ENCODE results near the gene IAH1. TPM values are rescaled to one million over a fixed set of nuclear protein-coding genes. Genes with fewer than 3 reads are reported as not detected.
"Not testable (repeated sequence)": the region's sequence is repeated elsewhere in the genome, so short reads cannot be mapped to it uniquely, and the experiment has no call there.

Gene IAH1
- polyA plus RNA-seq, 5 donors = 49.1 to 60.6 (median 55.2) TPM

DNA sequence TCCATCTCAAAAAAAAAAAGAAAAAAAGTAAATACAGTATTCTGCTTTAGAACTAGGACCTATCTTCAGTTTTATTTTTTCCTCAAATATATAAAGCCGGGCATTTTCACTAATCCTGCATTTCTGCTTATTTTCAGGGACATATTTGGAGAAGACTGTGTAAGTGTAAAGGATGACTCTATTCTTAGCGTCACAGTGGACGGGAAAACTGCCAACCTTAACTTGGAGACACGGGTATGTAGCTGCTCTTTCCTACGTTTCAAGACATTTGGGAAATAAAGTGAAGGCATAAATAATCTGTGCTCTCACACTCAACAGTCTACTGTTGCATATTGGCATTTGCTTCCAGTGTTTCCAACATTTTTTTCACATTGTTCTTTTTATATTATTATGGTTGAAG, 3.1 kb upstream of the IAH1 start:
- no peak for DNase-seq

DNA sequence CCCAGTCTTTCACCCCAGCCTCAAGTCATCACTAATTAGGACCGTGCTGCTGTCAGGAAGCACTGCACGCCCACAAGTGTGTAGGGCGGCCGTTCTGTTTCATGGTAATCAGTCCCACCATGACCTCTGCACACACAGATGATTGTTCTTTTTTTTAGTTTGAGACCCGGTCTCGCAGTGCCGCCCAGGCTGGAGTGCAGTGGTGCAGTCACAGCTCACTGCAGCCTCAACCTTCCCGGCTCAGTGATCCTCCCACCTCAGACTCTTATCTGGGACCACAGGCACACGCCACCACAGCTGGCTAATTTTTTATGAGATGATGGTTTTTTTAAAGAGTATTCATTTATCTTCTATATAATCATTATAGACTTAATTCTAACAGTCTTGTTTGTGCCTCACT, 1.8 kb upstream of the IAH1 start:
- DNase-seq = no peak

DNA sequence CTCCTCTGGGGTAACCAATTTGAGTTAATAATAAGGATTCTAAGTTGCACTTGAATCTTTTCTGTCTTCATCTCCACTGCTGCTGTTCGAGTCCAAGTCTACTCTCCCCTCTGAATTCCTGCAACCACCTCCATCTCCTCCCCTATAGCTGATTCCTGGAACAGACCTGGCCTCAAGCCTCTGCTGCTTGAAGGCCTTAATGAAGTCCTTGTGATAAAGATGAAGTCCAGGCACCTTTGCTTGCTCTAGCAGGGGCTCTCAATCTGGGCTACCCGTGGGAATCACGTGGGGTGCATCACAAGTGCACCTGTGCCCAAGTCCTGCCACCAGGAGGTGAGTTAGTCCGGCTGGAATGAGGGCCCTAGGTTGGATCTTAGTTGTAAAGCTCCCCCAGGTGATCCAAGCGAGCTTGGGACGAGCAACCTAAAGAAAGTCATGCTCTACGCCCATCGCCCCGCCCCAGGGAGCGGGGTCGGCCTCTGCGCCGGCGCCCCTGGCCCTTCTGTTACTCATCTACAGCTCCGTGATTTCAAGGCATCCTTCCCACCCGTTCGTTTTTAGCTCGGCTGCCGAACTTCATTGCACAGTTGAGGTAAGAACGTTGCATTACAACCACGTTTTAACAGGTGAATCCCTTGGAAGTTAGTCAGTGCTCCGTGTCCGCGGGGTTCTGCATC, 905 bp upstream of the IAH1 start:
- peak; percentile 2 to 10 for DNase-seq

DNA sequence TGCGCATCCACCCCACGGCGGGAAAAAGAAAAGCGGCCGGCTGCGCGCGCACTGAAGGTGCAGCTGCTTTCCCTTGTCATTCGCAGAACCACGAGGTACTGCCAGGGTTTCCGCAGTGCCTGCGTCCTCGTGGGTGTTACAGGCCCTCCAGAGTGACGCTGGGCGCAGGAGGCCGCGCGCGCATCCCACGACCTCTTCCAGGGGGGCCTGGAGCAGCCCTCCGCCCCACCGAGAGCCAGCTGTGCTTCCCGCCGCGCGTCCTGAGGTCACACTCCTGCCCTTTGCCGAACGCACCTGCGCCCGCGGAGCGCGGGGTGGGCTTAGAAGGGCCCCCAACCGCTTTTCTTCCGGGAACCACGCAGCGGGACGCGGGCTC, 378 bp upstream of the IAH1 start:
- DNase-seq = peak in 1 of 2 donors; percentile 11

DNA sequence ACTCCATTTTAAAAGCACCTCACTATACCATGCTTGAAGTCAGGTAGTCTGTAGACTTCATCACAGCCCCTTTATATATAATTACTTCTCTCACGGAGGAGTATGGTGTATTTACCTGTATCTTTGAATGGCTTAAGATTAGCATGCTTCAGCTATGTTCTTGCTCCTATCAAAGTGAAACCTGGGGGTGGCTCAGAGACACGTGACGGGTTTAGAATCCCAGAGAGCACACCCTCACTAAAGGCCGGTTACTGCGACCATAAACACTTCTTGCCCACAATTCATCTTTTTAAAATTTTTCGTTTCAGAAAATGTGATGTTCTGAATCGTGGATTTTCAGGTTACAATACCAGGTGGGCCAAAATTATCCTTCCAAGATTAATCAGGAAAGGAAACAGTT, 3.6 kb downstream of the IAH1 start:
- DNase-seq = no peak

DNA sequence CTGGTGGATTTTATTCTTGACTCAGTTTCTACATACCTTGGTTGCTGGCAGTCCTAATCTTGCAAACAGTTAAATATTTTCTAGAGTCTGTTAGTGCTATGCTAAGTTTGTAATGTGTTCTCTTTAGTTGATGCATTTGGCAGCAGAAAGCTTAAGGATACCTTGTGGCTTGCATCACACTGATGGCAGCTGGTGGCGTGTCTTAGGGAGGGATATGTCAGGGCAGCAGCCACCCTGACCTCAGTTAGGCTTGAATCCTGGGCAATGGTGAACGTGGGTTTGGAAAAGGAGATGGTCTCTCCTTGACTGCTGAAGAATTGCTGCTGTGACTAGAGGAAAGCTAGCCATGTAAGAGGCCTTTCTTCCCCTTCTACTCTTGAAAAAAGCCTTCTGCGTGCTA, 4.2 kb downstream of the IAH1 start:
- DNase-seq = no peak

DNA sequence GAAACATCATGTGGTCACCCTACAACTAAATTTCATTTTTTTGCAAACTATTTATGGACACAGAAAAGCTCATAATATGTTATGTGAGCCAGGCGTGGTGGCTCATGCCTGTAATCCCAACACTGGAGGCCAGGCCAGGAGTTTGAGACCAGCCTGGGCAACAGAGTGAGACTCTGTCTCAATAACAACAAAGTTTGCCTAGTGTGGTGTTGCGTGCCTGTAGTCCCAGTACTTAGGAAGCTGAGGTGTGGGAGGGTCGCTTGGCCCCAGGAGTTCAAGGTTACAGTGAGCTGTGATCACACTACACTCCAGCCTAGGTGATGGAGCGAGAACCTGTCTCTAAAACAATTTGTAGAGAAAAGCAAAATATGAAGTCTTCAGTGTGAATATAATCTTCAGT, 5.8 kb downstream of the IAH1 start:
- DNase-seq = no peak

DNA sequence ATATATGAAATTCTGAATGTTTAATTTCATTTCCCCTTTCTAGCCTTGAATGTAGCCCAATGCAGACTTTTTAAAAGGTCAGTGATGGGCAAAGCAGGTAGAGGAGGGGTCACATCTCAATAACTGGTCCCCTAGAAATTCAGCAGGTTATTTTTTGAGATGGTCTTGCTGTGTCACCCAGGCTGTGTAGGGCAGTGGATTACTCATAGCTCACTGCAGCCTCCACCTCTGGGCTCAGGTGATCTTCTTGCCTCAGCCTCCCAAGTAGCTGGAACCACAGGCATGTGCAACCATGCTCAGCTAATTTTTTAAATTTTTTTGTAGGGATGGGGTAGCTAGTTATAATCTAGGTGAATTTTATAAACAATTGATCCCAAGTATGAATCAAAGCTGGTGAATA, 8.8 kb downstream of the IAH1 start:
- DNase-seq = no peak

DNA sequence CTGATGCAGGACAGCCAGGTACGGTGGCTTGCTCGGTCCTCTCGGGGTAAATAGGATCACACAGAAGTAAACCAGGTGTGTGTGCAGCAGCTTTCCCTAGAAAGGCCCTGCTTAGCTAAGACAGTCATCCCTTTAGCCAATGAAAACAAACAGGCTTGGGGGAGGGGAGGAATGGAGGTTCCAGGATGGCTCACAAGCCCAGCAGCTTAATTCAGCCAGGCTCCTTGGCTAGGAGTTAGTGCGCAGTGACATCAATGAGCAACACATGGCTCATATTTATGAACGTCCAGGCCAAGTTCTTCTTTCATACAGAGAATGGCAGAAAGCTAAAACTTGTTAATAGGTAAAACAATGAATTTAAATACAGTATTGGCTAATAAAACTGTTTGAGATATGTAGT, 10.2 kb downstream of the IAH1 start:
- DNase-seq = no peak

DNA sequence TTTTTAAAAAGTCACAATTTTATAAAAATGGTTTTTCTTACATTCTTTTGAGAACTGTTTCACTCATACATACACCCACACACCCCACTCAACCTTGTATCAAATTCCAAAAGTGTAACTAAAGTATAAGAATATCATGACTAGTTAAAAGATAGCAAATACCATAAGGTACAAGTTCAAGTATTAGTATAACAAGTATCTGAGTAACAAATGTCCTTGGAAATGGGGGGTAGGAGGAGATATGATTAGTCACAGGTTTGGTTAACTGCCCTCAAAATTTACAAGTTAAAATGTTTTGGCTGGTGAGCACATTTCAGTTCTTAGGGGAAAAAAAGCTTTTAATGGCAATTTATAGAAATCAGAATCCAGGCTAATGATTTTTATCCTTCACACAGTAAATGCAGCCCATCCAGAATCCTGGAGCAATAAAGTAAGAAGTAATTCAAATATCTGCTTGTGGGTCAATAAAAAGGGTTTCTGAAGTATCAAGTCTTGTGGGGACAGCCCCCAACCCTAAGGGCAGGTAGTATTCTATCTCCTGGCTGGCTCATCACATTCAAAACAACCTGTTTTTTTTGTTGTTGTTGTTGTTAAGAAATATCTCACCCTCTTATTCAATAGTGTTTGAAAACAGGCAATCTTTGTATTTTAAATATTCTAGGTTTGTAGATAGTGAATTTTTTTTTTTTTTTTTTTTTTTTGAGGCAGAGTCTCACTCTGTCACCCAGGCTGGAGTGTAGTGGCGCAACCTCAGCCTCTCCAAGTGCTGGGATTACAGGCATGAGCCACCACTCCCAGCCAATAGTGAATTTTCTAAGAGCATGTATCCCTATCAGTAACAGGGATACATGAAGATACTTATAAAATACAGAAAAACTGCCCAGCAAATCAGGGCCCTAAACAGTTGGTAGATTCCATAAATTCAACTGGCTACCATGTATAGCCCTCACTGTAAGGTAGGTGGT, 14.5 kb downstream of the IAH1 start:
- DNase-seq = no peak

DNA sequence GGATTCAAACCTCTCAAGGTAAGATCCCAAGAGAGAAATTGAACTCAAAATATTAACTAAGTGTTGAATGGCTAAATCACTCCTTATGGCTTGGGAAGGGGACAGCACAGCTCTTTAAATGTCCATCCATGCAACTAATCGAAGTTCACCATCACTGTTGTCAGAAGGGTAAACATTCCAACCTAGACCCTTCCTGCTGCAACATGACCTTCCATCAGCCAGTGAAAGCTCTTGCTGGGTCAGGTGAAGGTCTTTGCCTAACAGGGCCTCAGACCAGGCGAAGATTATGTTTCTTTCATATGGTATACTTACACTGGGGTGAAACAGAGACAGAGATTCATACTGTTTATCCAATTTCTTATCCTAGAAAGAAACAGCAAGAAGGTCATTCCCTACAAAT, 16.4 kb downstream of the IAH1 start:
- DNase-seq = no peak

DNA sequence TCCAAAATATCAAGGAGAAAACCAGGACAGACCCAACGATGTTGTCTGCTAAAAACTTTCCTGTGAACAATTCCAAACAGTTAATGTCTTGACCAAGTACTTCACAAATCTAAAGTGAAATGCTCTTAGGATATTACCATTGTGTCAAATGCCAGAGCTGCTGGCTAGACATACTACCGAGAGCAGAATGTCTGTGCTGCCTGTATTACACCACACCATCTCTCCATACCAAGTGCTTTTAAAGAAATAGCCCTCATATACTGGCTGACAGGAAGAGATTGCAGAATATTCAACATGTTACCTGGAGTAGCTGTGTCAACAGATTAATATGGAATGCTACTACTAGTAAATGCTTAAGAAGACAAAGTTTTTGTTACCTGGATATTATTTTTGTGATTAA, 18.6 kb downstream of the IAH1 start:
- DNase-seq = no peak

DNA sequence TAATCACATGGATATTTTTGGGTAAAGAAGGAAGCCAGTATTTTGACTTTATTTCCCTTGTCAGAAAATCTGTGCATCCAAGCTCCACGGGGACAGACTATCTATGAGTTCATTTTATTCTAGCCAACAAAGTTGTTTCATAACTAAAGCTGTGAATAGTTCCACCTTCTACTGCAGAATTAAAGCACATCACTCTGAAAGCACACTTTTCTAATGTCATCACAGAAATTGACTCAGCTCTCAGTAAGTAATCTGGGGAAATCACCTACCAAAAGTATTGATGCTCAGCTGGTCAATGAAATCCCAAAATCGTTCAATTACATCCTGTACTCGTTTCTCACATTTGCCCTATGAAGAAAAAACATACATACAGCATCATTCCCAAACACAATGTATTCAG, 19.1 kb downstream of the IAH1 start:
- DNase-seq = no peak

DNA sequence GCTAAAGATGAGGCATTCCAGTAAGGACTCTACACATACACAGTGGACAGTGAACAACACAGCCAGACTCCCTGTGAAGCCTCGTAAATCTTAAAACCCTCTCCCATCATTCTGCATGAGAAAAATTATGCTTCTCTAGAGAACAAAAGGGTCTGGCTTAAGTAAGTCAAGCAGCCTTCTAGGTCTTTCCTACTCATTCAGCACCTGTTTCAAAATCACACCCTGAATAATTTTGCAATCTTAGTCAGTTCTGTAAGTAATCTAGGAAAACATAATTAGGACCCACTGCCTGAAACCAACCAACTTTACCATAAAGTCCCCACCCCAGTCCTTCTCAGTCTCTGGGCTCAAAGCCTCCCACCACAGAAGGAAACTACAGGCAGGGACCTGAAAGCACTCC, 19.7 kb downstream of the IAH1 start:
- no peak for DNase-seq

DNA sequence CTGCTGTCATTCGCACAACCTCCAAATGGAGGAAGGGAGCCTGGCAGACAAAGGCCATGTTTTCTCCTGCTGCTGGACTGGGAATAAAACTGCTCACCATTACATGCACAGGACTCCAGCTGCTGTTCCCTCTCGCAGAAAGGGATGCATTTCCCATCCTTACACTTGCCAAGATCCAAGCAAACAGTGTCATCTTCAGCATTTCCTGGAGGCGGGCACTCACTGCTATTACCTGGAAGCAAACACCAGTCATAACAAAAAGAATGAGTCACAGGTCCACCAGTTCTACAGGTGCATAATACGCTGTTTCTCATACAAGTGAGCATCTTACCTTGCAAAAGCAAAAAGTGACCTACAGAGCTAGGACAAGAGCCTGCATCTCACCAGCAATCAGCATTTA, 22.7 kb downstream of the IAH1 start:
- no peak for DNase-seq

DNA sequence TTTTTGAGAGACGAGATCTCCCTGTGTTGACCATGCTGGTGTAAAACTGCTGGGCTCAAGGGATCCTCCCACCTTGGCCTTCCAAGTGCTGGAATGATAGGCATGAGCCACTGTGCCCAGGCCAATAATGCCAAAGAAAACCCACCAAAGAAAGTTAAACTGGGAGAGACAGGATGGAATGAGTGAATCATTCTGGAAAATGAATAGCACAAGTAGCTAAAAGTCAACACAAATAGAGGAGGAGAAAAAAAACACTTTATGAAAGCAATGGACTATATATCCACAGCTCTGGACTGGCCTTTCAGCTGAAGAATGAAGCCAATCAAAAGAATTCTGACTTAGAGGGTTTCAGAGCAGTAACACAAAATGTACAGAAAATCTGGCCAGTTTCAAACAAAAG, 23.9 kb downstream of the IAH1 start:
- no peak for DNase-seq

DNA sequence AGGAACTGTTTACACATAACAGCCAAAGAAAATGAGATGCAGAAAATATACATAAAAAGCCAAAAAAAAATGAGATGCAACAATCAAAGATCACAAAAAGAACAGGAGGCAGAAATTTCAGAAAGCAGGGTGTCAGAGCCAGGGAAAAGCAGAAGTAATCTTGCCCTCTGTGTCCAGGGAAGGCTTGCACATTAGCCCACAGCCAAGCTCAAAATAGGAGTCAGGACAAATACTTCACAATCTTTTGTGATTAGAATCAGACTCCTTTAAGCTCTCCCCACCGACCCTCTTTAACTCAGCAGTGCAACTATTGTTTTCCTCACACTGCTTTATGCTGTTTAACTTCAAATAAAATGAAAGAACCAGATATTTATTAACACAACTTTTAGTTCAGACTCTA, 34.6 kb downstream of the IAH1 start:
- no peak for DNase-seq

DNA sequence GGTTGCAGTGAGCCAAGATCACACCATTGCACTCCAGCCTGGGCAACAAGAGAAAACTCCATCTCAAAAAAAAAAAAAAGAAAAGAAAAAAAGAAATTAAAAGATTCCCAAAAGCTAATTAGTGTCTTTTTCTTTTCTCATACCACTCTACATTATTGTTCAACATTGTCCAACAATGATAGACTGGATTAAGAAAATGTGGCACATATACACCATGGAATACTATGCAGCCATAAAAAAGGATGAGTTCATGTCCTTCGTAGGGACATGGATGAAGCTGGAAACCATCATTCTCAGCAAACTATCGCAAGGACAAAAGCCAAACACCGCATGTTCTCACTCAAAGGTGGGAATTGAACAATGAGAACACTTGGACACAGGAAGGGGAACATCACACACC, 39.6 kb downstream of the IAH1 start:
- not testable (repeated sequence) for DNase-seq

DNA sequence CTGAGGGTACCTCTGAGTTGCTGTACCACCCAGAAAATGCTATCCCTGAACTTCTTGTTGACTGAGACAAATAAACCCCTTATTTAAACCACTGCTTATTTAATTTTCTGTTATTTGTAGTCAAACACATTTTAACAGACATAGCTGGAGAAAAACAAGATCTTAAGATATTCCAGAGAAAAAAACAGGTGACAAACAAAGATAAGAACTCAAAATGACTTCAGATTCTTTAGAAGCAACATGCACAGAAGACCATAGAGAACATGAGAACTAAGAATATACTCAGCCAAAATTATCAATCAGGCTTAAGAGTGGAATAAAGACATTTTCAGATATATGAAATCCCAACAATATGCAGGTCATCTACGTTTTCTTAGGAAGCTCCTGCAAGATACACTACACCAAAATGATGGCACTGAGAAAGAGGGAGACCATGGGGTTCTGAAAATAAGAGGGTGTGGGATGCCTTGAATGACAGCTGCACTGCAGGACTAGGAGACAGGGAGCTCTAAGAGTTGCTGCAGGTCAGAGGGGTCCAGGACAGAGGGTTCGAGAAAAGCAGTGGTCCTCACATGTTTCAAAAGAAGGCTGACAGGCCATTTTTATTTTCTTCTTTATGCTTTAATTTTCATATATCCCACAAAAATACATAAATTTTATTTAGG, 42.9 kb downstream of the IAH1 start:
- DNase-seq = no peak

DNA sequence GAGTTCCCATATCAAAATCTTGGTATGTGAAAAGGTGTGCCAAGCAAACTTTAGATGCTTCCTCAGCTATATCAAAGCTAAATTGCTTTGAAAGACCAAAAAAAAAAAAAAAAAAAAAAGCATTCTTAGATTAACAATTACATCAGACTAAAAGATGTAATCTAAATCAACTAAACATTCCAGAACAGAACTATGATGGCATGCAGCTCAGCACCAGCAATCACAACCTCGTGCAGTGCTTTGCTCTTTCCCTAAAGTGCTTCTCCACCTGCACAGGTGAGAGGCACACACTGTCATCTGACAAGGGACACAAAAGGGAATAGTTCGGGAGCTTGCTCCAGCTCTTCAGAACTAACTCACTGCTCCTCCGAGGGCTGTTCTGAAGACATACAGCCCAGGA, 43.8 kb downstream of the IAH1 start:
- no peak for DNase-seq

DNA sequence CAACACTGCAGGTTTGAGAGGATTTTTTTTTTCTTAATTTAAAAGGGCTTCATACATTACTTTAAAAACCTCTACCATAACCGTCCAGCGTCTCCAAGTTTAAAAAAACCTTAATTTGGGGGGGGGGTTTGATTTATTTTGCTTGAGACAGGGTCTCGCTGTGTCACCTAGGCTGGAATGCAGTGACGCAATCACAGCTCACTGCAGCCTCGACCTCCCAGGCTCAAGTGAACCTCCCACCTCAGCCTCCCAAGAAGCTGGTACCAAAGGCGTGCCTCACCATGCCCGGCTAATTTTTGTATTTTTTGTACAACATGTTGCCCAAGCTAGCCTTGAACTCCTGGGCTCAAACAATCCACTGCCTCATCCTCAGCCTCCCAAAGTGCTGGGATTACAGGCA, 44.4 kb downstream of the IAH1 start:
- DNase-seq = no peak

DNA sequence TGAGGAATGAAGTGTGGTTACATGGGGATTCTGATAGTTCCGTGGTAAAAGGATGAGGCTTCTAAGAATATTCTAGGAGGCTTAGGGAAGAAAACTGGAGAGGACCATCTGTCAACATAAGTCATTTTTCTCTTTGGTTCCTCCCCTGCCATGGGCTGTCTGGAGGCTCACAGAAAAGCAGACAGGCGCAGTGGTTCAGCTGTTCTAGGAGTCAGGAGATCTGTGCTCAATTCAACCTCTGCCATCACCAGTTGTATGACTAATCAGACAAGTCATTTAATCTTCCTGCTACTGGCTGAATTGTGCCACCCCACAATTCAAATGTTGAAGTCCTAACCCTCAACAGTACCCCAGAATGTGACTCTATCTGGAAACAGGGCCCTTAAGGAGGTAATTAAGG, 44.9 kb downstream of the IAH1 start:
- DNase-seq = no peak

DNA sequence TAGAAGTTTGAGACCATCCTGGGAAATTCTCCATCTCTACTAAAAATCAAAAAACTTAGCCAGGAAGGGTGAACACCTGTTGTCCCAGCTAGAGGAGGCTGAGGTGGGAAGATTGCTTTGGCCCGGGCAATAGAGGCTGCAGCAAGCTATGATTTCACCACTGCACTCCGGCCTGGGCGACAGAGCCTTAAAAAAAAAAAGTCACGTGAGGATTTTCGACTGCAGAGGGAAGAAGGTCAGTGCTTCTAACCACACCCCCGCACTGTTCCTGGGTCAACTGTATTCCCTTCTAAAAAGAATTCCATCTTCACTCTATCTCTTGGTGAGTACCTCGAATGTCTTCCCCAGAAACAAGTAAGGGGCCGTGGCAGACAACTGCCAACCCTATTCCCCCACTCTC, 49.9 kb downstream of the IAH1 start:
- no peak for DNase-seq
